Liver (tissue), 9 donors: Measurements from ENCODE around the gene KPNA4. TPM values are rescaled to one million over a fixed set of nuclear protein-coding genes. Genes with fewer than 3 reads are reported as not detected.

Experiments
- DNase-seq: peaks from one replicate; pipeline ENCODE4 v3.0.0-alpha.2; 2017; ENCODE audit warnings: low spot score
- H3K27ac ChIP-seq, 2 donors: one replicate each; pipeline ENCODE4 v1.7.0; 2013; ENCODE audit warnings: inconsistent platforms in 2 of 2, low read length in 2 of 2, control low read depth in 1 of 2, low read depth in 1 of 2, mild to moderate bottlenecking in 1 of 2
- H3K27me3 ChIP-seq, 4 donors: one replicate each; pipeline versions ENCODE4 v1.6.1 to v1.7.0; 2013; ENCODE audit warnings: low read length in 3 of 4, inconsistent platforms in 1 of 4, mild to moderate bottlenecking in 1 of 4, moderate library complexity in 1 of 4; ENCODE audit not compliant: control insufficient read depth in 4 of 4, insufficient read depth in 4 of 4
- H3K36me3 ChIP-seq, 4 donors: one replicate each; pipeline versions ENCODE4 v1.6.1 to v1.7.0; 2013; ENCODE audit warnings: low read length in 3 of 4, mild to moderate bottlenecking in 3 of 4, low read depth in 1 of 4, moderate library complexity in 1 of 4; ENCODE audit not compliant: control insufficient read depth in 4 of 4, insufficient read depth in 3 of 4
- H3K4me1 ChIP-seq, 4 donors: one replicate each; pipeline versions ENCODE4 v1.6.1 to v1.7.0; 2013; ENCODE audit warnings: low read length in 3 of 4, mild to moderate bottlenecking in 3 of 4, moderate library complexity in 1 of 4; ENCODE audit not compliant: control insufficient read depth in 4 of 4, insufficient read depth in 4 of 4
- H3K4me3 ChIP-seq, 3 donors: one replicate each; pipeline versions ENCODE4 v1.6.1 to v1.7.0; 2013; ENCODE audit warnings: low read length in 3 of 3, control low read depth in 1 of 3, low read depth in 1 of 3, mild to moderate bottlenecking in 1 of 3
- H3K9ac ChIP-seq, 2 donors: one replicate each; pipeline ENCODE4 v1.7.0; 2013; ENCODE audit warnings: low read length in 2 of 2, mild to moderate bottlenecking in 2 of 2, moderate library complexity in 2 of 2, control low read depth in 1 of 2, low read depth in 1 of 2
- H3K9me3 ChIP-seq, 4 donors: one replicate each; pipeline versions ENCODE4 v1.6.1 to v1.7.0; 2013; ENCODE audit warnings: low read length in 3 of 4; ENCODE audit not compliant: control insufficient read depth in 4 of 4
- ATF3 ChIP-seq: IDR thresholded peaks from 2 replicates; pipeline ENCODE4 v1.6.1; 2016; ENCODE audit warnings: antibody characterized with exemption
- CTCF ChIP-seq: fragments of 150-350 bp; IDR thresholded peaks from 2 replicates; pipeline ENCODE4 v1.5.1; 2017; ENCODE audit warnings: improper control_type of control experiment, low read depth, low read length; ENCODE audit not compliant: missing input control
- EGR1 ChIP-seq, 2 donors: IDR thresholded peaks; 2 replicates each; pipeline ENCODE4 v1.6.1; 2016 to 2018; ENCODE audit warnings: antibody characterized with exemption in 2 of 2, low read depth in 2 of 2
- FOXA1 ChIP-seq: IDR thresholded peaks from 2 replicates; pipeline ENCODE4 v1.6.1; 2016; ENCODE audit warnings: antibody characterized with exemption
- FOXA2 ChIP-seq: IDR thresholded peaks from 2 replicates; pipeline ENCODE4 v1.6.1; 2016; ENCODE audit warnings: antibody characterized with exemption
- HNF4A ChIP-seq, 2 donors: conservative IDR thresholded peaks; 2 replicates each; pipeline ENCODE4 v1.6.1; 2016; ENCODE audit warnings: antibody characterized with exemption in 2 of 2, mild to moderate bottlenecking in 2 of 2
- HNF4G ChIP-seq: IDR thresholded peaks from 2 replicates; pipeline ENCODE4 v1.6.1; 2016; ENCODE audit warnings: antibody characterized with exemption
- JUND ChIP-seq, 2 donors: IDR thresholded peaks; 2 replicates each; pipeline ENCODE4 v1.6.1; 2016; ENCODE audit warnings: antibody characterized with exemption in 2 of 2
- MAX ChIP-seq: IDR thresholded peaks from 2 replicates; pipeline ENCODE4 v1.6.1; 2016; ENCODE audit warnings: antibody characterized with exemption
- NR2F2 ChIP-seq: IDR thresholded peaks from 2 replicates; pipeline ENCODE4 v1.6.1; 2016; ENCODE audit warnings: antibody characterized with exemption
- RAD21 ChIP-seq, 2 donors: IDR thresholded peaks; 2 replicates each; pipeline ENCODE4 v1.6.1; 2016; ENCODE audit warnings: antibody characterized with exemption in 2 of 2, mild to moderate bottlenecking in 2 of 2
- REST ChIP-seq: IDR thresholded peaks from 2 replicates; pipeline ENCODE4 v1.6.1; 2016; ENCODE audit warnings: antibody characterized with exemption, mild to moderate bottlenecking
- RXRA ChIP-seq, 2 donors: IDR thresholded peaks; 2 replicates each; pipeline ENCODE4 v1.6.1; 2017 to 2018; ENCODE audit warnings: antibody characterized with exemption in 2 of 2, mild to moderate bottlenecking in 1 of 2
- SP1 ChIP-seq: IDR thresholded peaks from 2 replicates; pipeline ENCODE4 v1.6.1; 2018; ENCODE audit warnings: antibody characterized with exemption, mild to moderate bottlenecking
- TAF1 ChIP-seq: conservative IDR thresholded peaks from 2 replicates; pipeline ENCODE4 v1.6.1; 2016; ENCODE audit warnings: antibody characterized with exemption, mild to moderate bottlenecking
- YY1 ChIP-seq: IDR thresholded peaks from 2 replicates; pipeline ENCODE4 v1.6.1; 2016; ENCODE audit warnings: antibody characterized with exemption, mild to moderate bottlenecking
- ZBTB33 ChIP-seq: IDR thresholded peaks from 2 replicates; pipeline ENCODE4 v1.6.1; 2016; ENCODE audit warnings: antibody characterized with exemption
- WGBS: extraction: QIAGEN DNeasy Blood & Tissue Kit; methylation state at CpG from one replicate; pipeline ENCODE4 v1.1.7; 2013; 5-methylcytosine and 5-hydroxymethylcytosine counted together
- polyA plus RNA-seq, 2 donors: library from polyadenylated mRNA; stranded (reverse) in 1 of 2; unstranded in 1 of 2; fragments of 200-250 nt in 1 of 2; fragments of >200 nt in 1 of 2; fragmentation: Nextera tagmentation in 1 of 2; extraction: Ambion mirVana in 1 of 2; gene quantifications; one replicate each; pipeline versions ENCODE4 v1.2.1 to v1.2.3, GENCODE V29; 2013 to 2015
- total RNA-seq, 2 donors: library from RNA; depleted of rRNA; stranded (reverse); fragments of >200 nt; gene quantifications; one replicate each; pipeline ENCODE4 v1.2.3, GENCODE V29; 2014
- donor health status: healthy.
- donor health status: healthy.
- donor health status: healthy.
- donor health status: healthy.
- donor health status: healthy.

The KPNA4 gene
- total and polyA plus RNA-seq, 4 donors = 6.1 to 14.1 (median 10.3) TPM

- TF ChIP-seq ATF3 (no peak), ZBTB33 (no peak), HNF4G (no peak), HNF4A (conservative IDR thresholded peaks at IDR 0.05) (no peak), MAX (no peak), JUND (IDR thresholded peaks at IDR 0.05) (no peak), YY1 (no peak)
- Histone ChIP-seq H3K27ac (no peak overlapping the region), H3K4me1 (peaks cover 0 to 4% (median 1%) of the 10 kb centered on the region in 4 donors), H3K27me3 (no peaks in the 10 kb centered on the region), H3K9me3 (no peaks in the 10 kb centered on the region), H3K36me3 (no peaks in the 10 kb centered on the region), H3K9ac (no peak overlapping the region), H3K4me3 (no peak overlapping the region)
- WGBS = 90% methylated on average over 3 of the region's 3 CpGs
- no peak for DNase-seq
Observed at GRCh38 chr3:160482796-160483195, 82.6 kb downstream of the KPNA4 start.

- no peak overlapping the region for H3K27ac ChIP-seq
- H3K4me1 ChIP-seq = peaks cover 0 to 4% (median 1%) of the 10 kb centered on the region in 4 donors
- TF ChIP-seq YY1 = no peak
- no peak for TF ChIP-seq EGR1 (IDR thresholded peaks at IDR 0.05; ENCODE audit: low read depth in 2 of 2)
- no peak for TF ChIP-seq NR2F2
- no peak for TF ChIP-seq FOXA2
- TF ChIP-seq RXRA (IDR thresholded peaks at IDR 0.05) = no peak
- TF ChIP-seq ZBTB33 = no peak
- H3K9me3 ChIP-seq = no peaks in the 10 kb centered on the region
- no peak overlapping the region for H3K4me3 ChIP-seq
- no peaks in the 10 kb centered on the region for H3K27me3 ChIP-seq
- no peak for DNase-seq
- H3K9ac ChIP-seq = no peak overlapping the region
- H3K36me3 ChIP-seq = no peaks in the 10 kb centered on the region
- 87% methylated on average over 6 of the region's 6 CpGs for WGBS
Observed at GRCh38 chr3:160481856-160482255, 83.5 kb downstream of the KPNA4 start.

- Histone ChIP-seq H3K9me3 (no peaks in the 10 kb centered on the region), H3K4me3 (no peak overlapping the region), H3K4me1 (peaks cover 0 to 2% (median 0%) of the 10 kb centered on the region in 4 donors), H3K27ac (no peak overlapping the region), H3K36me3 (no peaks in the 10 kb centered on the region), H3K27me3 (no peaks in the 10 kb centered on the region), H3K9ac (no peak overlapping the region)
- no peak for DNase-seq
- TF ChIP-seq YY1 (no peak), ATF3 (no peak), HNF4A (conservative IDR thresholded peaks at IDR 0.05) (no peak), CTCF (no peak), TAF1 (no peak), MAX (no peak), JUND (IDR thresholded peaks at IDR 0.05) (no peak), REST (no peak), NR2F2 (no peak), RAD21 (IDR thresholded peaks at IDR 0.05) (no peak), SP1 (no peak), FOXA1 (no peak)
- WGBS = 96% methylated on average over 5 of the region's 5 CpGs
Observed at GRCh38 chr3:160480931-160481330, 84.4 kb downstream of the KPNA4 start.
